ENCODE results near the gene SNAPC4. TPM values are rescaled to one million over a fixed set of nuclear protein-coding genes. Genes with fewer than 3 reads are reported as not detected.

Gene SNAPC4
- total RNA-seq, 1 experiment from 2014 or later = 29.7 TPM

DNA sequence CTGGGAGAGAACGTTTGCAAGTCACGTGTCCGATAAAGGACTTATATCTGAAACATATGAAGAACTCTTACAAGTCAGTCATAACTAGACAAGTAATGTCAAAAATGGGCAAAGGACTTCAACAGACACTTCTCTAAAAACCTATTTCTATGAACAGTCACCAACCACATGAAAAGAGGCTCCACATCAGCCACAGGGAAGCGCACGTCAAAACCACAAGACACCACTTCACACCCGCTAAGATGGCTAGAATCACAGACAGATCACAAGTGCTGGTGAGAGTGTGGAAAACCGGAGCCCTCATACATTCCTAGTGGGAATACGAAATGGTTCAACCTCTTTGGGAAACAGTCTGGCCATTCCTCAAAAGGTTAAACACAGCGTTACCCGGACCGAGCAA, 15.0 kb downstream of the SNAPC4 start:
- Mint-ChIP-seq H3K9me3 (no peaks in the 10 kb centered on the region), H3K27me3 (ENCODE audit: low read depth) (no peaks in the 10 kb centered on the region), H3K36me3 (ENCODE audit: insufficient read depth in 1 of 3, low read depth in 3 of 3) (peaks cover 36 to 80% (median 70%) of the 10 kb centered on the region in 3 experiments; a peak in 6 of 7 replicates), H3K4me3 (no peak overlapping the region), H3K4me1 (no peaks in the 10 kb centered on the region), H3K27ac (no peak overlapping the region)
- Histone ChIP-seq H3K23me2 (ENCODE audit: insufficient read length, low read depth, low read length, poor library complexity, severe bottlenecking) (no peaks in the 10 kb centered on the region), H4K20me1 (ENCODE audit: control insufficient read depth, insufficient read depth, insufficient read length) (no peaks in the 10 kb centered on the region), H3K9ac (ENCODE audit: extremely low read depth, insufficient read length, low read length) (no peak overlapping the region), H2BK120ac (ENCODE audit: low read depth, low read length, poor library complexity, severe bottlenecking) (no peak overlapping the region), H3K27me3 (ENCODE audit: insufficient read depth, low read length) (no peaks in the 10 kb centered on the region), H4K91ac (ENCODE audit: insufficient read length, low read depth, low read length) (no peak overlapping the region), H3K4me1 (ENCODE audit: insufficient read depth, low read length) (no peaks in the 10 kb centered on the region), H3K4me2 (ENCODE audit: insufficient read depth, insufficient read length, low read length) (no peak overlapping the region), H3K4ac (ENCODE audit: low read depth, low read length) (no peak overlapping the region), H3K27ac (ENCODE audit: insufficient read length, low read depth, low read length) (no peak overlapping the region), H3K79me2 (ENCODE audit: insufficient read depth, low read length) (no peaks in the 10 kb centered on the region), H3K18ac (ENCODE audit: insufficient read length, low read depth, low read length) (no peak overlapping the region), H3K23ac (ENCODE audit: insufficient read length, low read depth, low read length) (no peak overlapping the region), H4K5ac (ENCODE audit: insufficient read length, low read depth, low read length) (no peak overlapping the region), H2BK5ac (ENCODE audit: insufficient read length, low read length) (no peak overlapping the region), H4K8ac (replicated peaks; ENCODE audit: insufficient read length, low read depth, low read length) (no peak overlapping the region), H2BK20ac (ENCODE audit: low read depth, low read length, poor library complexity, severe bottlenecking) (no peak overlapping the region), H2AK5ac (ENCODE audit: insufficient read length, low read length) (no peak overlapping the region), H2BK15ac (ENCODE audit: low read depth, low read length) (no peak overlapping the region), H3K9me3 (ENCODE audit: control insufficient read depth, low read depth, low read length) (no peaks in the 10 kb centered on the region), H2AFZ (ENCODE audit: low read length) (no peak overlapping the region), H3K56ac (ENCODE audit: insufficient read length, low read depth, low read length) (no peak overlapping the region), H3K14ac (ENCODE audit: insufficient read depth, low read length) (no peak overlapping the region), H2BK12ac (ENCODE audit: insufficient read length, low read depth, low read length) (no peak overlapping the region), H3T11ph (ENCODE audit: low read length) (no peak overlapping the region), H3K79me1 (ENCODE audit: insufficient read depth, low read depth, low read length, poor library complexity, severe bottlenecking) (no peaks in the 10 kb centered on the region)
- WGBS (ENCODE audit: extremely low coverage, insufficient read length, low lambda C conversion rate) = no CpG with 5 or more reads among the region's 11 CpGs
- TF ChIP-seq, protein P1, sequence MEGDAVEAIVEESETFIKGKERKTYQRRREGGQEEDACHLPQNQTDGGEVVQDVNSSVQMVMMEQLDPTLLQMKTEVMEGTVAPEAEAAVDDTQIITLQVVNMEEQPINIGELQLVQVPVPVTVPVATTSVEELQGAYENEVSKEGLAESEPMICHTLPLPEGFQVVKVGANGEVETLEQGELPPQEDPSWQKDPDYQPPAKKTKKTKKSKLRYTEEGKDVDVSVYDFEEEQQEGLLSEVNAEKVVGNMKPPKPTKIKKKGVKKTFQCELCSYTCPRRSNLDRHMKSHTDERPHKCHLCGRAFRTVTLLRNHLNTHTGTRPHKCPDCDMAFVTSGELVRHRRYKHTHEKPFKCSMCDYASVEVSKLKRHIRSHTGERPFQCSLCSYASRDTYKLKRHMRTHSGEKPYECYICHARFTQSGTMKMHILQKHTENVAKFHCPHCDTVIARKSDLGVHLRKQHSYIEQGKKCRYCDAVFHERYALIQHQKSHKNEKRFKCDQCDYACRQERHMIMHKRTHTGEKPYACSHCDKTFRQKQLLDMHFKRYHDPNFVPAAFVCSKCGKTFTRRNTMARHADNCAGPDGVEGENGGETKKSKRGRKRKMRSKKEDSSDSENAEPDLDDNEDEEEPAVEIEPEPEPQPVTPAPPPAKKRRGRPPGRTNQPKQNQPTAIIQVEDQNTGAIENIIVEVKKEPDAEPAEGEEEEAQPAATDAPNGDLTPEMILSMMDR (conservative IDR thresholded peaks at IDR 0.05) = no peak
- no peak for DNase-seq
